Stimulated activated effector memory CD8-positive, alpha-beta T cell treated with anti-CD3 and anti-CD28 coated beads, Interleukin-12 subunit alpha, Interleukin-12 subunit beta, amount 100 ng/mL, for 72 hours (primary cell): ENCODE data around the gene FAT4.

ENCODE experiments used
- ATAC-seq: fragments of 150-1000 bp; cut with Tn5 transposase; 2 replicates; pipeline ENCODE4 v1.10.0; 2021
- DNase-seq, 2 donors: peaks; one replicate each; pipeline ENCODE4 v3.0.0; 2021 to 2022; ENCODE audit warnings: low spot score in 2 of 2
- H3K27ac Mint-ChIP-seq: one replicate; pipeline ENCODE4 v1.8.0; 2022; ENCODE audit warnings: mild to moderate bottlenecking, mixed read lengths
- H3K36me3 Mint-ChIP-seq: one replicate; pipeline ENCODE4 v1.8.0; 2022; ENCODE audit warnings: mild to moderate bottlenecking, mixed read lengths
- H3K4me1 Mint-ChIP-seq: one replicate; pipeline ENCODE4 v1.8.0; 2022; ENCODE audit warnings: mixed read lengths
- H3K4me3 Mint-ChIP-seq: one replicate; pipeline ENCODE4 v1.8.0; 2022; ENCODE audit warnings: mild to moderate bottlenecking, mixed read lengths
- H3K9me3 Mint-ChIP-seq: one replicate; pipeline ENCODE4 v1.8.0; 2022; ENCODE audit warnings: mixed read lengths

The FAT4 gene

DNA sequence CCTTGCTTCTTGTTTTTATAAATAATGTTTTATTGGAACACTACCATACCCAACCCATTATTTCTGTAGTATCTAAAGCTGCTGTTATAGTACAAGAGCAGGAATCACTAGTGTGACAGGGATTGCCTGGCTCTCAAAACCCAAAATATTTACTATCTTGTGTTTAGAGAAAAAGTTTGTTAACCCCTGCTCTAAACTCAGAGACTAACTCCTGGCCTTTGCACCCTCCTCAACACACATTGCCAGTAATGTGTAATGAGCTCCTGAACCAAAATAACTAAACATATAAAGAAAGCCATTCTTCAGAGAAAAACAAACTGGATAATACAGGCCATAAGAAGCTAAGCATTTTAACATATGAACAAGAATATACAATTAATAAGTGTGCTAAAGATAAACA lies 8.2 kb upstream of the FAT4 start:
- Mint-ChIP-seq H3K4me1 (no peaks in the 10 kb centered on the region), H3K9me3 (no peaks in the 10 kb centered on the region), H3K27ac (no peak overlapping the region), H3K4me3 (no peak overlapping the region), H3K36me3 (no peaks in the 10 kb centered on the region)
- DNase-seq (no peak), ATAC-seq (no peak)

DNA sequence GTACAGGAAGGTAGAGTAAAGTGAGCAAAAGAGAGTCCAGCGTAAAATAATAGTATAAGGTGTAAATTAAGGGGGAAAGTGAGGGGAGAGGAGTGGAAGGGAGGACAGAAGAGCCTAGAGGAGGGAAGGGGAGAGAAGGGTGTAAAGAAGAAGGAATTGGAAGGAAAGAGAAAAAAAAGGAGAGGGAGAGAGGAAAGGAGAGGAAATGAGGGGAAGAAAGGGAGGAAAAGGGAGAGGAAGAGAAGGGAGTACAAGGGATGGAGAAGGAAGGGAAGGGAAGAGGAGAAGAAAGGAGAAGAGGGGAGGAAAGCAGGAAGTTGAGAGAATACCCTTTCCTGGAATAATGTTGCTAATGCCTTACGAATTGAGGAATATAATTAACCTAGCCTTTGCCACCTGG lies 3.3 kb upstream of the FAT4 start:
- Mint-ChIP-seq H3K4me1 (peaks cover 23% of the 10 kb centered on the region), H3K36me3 (no peaks in the 10 kb centered on the region), H3K4me3 (no peak overlapping the region), H3K27ac (no peak overlapping the region), H3K9me3 (no peaks in the 10 kb centered on the region)
- ATAC-seq, result no peak
- no peak for DNase-seq

DNA sequence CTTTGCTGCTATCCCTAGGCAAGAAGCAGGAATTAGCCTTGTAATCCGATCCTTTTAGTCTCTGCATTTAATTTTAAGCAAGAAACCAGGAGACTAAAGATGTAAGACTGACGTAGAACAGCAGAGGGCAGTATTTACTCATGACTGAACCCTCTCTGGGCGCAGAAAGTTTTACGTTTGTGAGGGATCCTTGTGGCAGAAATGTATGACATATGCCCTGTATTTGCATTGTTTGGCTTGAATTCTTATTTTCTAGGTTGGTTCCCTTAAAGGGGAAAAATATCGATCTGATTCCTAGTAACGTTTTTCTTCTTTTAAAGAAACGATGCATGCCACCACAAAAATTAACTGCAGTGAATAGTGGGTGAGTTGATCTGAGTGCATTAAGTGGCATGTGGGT lies 1.3 kb upstream of the FAT4 start:
- Mint-ChIP-seq H3K9me3 (no peaks in the 10 kb centered on the region), H3K4me1 (peaks cover 28% of the 10 kb centered on the region), H3K27ac (no peak overlapping the region), H3K4me3 (no peak overlapping the region), H3K36me3 (no peaks in the 10 kb centered on the region)
- ATAC-seq, result no peak
- no peak for DNase-seq

DNA sequence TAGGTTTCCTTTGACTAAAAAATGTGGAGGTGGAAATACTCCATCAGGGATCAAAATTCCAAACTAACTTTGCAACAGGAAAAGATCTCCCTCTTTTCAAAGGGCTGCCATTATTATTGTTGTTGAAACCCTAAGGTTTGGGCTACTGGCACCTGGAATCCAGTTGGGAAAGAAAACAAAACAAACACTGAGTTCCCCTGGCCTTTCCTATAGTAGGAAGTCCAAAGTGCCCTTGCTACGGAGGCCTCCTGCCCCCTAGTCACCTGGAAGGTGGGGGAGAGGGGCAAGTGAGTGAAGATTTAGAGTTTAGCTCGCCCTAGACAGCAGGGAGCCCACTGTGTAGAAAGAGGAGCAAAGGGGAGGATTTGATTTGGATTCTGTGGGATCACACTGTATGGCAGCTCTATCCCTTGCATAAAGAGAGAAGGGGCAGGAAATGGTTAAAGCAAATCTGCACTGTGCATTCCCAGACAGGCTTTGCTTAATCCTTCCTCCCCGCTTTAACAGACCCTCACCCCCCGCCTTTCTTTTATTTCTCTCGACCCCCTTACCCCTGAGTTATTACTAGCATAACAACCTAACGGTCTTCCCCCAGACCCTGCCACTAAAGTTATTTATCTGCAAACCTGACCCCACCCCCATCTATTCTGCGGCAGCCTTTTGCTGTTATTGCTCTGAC lies 627 bp upstream of the FAT4 start:
- no peak for DNase-seq
- Mint-ChIP-seq H3K27ac (no peak overlapping the region), H3K4me1 (peaks cover 28% of the 10 kb centered on the region), H3K4me3 (peak overlapping the region; percentile 73), H3K36me3 (no peaks in the 10 kb centered on the region), H3K9me3 (no peaks in the 10 kb centered on the region)
- ATAC-seq, result no peak

DNA sequence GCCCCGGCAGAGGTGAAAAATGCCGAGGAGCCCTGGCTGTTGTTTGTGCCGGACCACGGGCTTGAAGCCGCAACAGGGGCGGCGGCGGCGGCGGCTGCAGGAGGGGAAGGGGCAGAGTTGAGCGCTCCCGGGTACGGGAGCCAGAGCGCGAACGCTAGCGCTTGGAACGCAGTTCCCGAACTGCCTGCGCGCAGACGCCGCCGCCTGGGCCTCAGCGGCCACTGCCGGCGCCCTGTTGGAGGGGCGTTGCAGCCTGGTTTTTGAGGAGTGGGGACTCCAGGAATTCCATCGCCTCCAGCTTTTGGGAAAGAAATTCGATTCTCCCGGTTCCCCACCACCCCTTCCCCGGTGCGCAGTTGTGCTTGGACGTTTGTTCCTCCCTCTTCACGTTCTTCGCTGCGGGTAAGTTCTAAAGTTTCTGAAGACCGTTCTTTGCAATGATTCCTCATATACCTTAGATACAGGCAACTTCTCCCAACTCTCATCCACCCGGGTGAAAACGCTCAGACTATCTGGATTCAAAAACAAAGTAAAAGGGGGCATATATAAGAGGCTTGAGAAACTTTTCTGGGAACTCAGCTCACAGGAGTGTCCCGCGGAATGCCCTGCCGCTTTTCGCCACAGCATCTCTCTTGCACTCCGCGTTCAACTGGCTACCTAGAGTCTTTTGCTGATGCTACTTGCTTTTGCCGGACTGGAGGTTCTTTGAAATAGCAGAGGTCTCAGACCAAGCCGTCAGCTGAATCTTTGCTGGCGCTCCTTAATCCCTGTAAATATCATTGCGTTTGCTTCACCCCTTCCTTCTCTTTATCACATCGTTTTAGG lies 1.0 kb downstream of the FAT4 start:
- H3K36me3 Mint-ChIP-seq, result no peaks in the 10 kb centered on the region
- DNase-seq, result peak in 1 of 2 donors; percentile 50
- peak; percentile 36 for ATAC-seq
- H3K27ac Mint-ChIP-seq, result no peak overlapping the region
- H3K4me1 Mint-ChIP-seq, result peaks cover 28% of the 10 kb centered on the region
- no peaks in the 10 kb centered on the region for H3K9me3 Mint-ChIP-seq
- H3K4me3 Mint-ChIP-seq, result peak overlapping the region; percentile 73

DNA sequence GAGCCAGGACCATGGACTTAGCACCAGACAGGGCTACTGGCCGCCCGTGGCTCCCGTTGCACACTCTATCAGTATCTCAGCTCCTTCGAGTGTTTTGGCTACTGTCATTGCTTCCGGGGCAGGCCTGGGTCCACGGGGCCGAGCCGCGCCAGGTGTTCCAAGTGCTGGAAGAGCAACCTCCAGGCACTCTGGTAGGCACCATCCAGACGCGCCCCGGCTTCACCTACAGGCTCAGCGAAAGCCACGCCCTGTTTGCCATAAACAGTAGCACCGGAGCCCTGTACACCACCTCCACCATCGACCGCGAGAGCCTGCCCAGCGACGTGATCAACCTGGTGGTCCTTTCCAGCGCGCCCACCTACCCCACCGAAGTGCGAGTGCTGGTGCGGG lies 1.6 kb downstream of the FAT4 start:
- Mint-ChIP-seq H3K27ac (no peak overlapping the region), H3K4me3 (peak overlapping the region; percentile 73), H3K4me1 (peaks cover 28% of the 10 kb centered on the region), H3K9me3 (no peaks in the 10 kb centered on the region), H3K36me3 (no peaks in the 10 kb centered on the region)
- no peak for DNase-seq
- ATAC-seq, result peak; percentile 27

DNA sequence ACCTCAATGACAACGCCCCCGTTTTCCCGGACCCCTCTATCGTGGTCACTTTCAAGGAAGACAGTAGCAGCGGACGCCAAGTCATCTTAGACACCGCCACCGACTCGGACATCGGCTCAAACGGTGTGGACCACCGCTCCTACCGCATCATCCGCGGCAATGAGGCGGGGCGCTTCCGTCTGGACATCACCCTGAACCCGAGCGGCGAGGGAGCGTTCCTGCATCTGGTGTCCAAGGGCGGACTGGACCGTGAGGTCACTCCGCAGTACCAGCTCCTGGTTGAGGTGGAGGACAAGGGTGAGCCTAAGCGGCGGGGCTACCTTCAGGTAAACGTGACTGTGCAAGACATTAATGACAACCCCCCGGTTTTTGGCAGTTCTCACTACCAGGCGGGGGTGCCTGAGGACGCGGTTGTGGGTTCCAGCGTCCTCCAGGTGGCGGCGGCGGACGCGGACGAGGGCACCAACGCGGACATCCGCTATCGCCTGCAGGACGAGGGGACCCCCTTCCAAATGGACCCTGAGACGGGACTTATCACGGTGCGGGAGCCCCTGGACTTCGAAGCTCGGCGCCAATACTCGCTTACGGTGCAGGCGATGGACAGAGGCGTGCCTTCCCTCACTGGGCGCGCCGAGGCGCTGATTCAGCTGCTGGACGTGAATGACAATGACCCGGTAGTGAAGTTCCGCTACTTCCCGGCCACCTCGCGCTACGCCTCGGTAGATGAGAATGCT lies 2.2 kb downstream of the FAT4 start:
- DNase-seq (no peak), ATAC-seq (no peak)
- H3K4me3 Mint-ChIP-seq, result peak overlapping the region; percentile 73
- no peaks in the 10 kb centered on the region for H3K36me3 Mint-ChIP-seq
- no peak overlapping the region for H3K27ac Mint-ChIP-seq
- H3K4me1 Mint-ChIP-seq, result peaks cover 28% of the 10 kb centered on the region
- no peaks in the 10 kb centered on the region for H3K9me3 Mint-ChIP-seq

DNA sequence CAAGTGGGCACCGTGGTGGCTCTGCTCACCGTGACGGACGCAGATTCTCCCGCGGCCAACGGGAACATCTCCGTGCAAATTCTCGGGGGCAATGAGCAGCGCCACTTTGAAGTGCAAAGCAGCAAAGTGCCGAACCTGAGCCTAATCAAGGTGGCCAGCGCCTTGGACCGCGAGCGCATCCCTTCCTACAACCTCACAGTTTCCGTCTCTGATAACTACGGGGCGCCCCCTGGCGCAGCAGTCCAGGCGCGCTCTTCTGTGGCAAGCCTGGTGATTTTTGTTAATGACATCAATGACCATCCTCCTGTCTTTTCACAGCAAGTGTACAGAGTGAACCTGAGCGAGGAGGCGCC lies 2.7 kb downstream of the FAT4 start:
- peaks cover 28% of the 10 kb centered on the region for H3K4me1 Mint-ChIP-seq
- peak overlapping the region; percentile 73 for H3K4me3 Mint-ChIP-seq
- no peak for DNase-seq

DNA sequence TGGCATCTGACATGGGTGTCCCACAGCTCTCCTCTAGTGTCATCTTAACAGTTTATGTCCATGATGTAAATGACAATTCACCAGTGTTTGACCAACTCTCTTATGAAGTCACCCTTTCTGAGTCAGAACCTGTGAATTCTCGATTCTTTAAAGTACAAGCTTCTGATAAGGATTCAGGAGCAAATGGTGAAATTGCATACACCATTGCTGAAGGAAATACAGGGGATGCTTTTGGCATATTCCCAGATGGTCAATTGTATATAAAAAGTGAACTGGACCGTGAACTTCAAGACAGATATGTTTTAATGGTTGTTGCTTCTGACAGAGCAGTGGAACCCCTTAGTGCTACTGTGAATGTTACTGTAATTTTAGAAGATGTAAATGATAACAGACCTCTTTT lies 4.6 kb downstream of the FAT4 start:
- Mint-ChIP-seq H3K4me3 (no peak overlapping the region), H3K9me3 (peaks cover 2% of the 10 kb centered on the region), H3K27ac (no peak overlapping the region), H3K36me3 (no peaks in the 10 kb centered on the region), H3K4me1 (peaks cover 24% of the 10 kb centered on the region)
- ATAC-seq (no peak), DNase-seq (no peak)

More for the DNA sequence above, 2.7 kb downstream of the FAT4 start:
- Mint-ChIP-seq H3K36me3 (no peaks in the 10 kb centered on the region), H3K9me3 (no peaks in the 10 kb centered on the region), H3K27ac (no peak overlapping the region)
- ATAC-seq, result no peak

DNA sequence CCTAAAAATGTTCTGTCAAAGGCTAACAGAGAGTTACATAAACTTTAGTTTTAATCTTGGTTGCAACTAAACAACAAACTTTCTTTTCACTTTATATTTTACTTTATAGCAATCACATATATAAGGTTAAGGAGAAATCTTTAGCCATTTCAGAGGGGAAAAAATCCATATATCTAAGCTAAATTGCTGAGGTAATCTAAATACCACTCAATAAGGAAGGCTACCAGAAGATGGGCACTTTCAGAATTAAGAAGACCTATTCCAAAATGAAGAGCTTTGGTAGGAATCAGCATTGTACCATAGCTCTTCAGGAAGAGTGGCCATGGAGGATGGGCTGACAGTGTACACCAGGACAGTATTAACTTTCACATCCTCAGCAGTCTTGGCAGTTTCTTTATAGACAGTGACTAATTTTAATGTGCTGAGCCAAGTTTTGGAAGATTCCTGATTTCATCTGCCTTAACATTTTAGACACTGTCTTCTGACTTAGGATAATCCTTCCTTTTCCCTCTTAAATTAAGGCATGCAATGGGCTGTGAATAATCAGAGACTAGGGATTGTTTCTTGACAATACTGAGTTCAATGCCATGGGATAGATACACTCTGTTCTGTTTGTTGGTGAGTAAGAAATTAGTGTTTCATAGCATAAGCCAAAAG lies 7.1 kb downstream of the FAT4 start:
- Mint-ChIP-seq H3K4me3 (no peak overlapping the region), H3K36me3 (no peaks in the 10 kb centered on the region), H3K27ac (no peak overlapping the region), H3K4me1 (peaks cover 2% of the 10 kb centered on the region), H3K9me3 (peaks cover 2% of the 10 kb centered on the region)
- no peak for ATAC-seq
- no peak for DNase-seq

DNA sequence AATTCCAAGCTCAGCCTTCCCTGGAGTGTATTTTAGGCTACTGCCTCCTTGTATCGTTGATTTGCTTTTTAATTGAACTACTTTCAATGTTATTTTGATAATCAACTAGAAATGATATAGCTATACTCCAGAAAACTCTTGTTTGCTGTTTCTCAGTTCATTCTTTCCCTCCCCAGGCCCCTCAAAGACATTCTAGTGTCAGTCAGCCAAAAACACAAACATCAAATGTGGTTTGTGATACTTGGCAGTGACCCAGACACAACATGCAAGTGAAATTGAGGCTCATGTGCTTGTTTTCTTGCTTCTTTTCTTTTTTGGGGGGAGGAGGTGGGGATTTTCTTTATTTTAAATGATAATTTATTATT lies 7.6 kb downstream of the FAT4 start:
- Mint-ChIP-seq H3K36me3 (no peaks in the 10 kb centered on the region), H3K4me1 (no peaks in the 10 kb centered on the region), H3K27ac (no peak overlapping the region), H3K4me3 (no peak overlapping the region), H3K9me3 (peaks cover 5% of the 10 kb centered on the region)
- DNase-seq, result no peak
- no peak for ATAC-seq

DNA sequence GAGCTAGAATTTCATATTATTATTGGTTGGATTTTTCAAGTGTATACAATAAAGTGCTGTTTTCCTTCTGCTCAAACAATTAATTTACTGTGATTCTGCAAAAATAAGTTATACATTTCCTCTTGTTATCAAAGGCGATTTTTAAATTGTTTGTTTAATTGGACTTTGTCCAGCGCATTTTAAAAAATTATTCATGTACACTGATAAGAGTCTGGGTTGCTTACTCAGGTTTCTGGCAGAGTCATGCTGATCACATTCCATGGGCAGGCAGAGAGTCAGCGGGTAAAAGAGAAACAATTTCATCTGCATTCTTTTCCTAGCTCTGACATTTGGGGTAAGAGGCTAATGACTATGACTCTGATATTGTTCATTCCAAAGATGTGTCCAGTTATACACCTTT lies 8.9 kb downstream of the FAT4 start:
- no peaks in the 10 kb centered on the region for H3K4me1 Mint-ChIP-seq
- DNase-seq (no peak), ATAC-seq (no peak)
- no peaks in the 10 kb centered on the region for H3K36me3 Mint-ChIP-seq
- peaks cover 5% of the 10 kb centered on the region for H3K9me3 Mint-ChIP-seq
- no peak overlapping the region for H3K27ac Mint-ChIP-seq
- H3K4me3 Mint-ChIP-seq, result no peak overlapping the region

DNA sequence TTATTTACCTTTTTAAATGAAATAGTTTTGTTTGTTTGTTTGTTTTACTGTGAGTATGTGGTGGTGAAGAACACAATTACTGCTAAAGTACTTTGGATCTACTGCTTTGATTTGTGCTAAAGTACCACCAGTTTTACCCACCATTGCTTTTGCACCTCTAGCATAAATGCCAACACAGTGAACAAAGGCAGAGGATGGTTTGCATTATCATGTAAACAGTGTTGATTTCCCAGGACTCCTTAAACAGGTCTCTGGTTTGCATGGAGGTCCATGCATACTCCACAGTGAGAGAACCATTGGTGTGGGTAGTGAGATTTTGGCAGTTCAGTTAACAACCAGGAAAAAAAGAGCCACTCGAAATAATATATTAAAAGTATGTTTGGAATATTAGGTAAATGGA lies 11.0 kb downstream of the FAT4 start:
- DNase-seq (no peak), ATAC-seq (no peak)
- Mint-ChIP-seq H3K27ac (no peak overlapping the region), H3K36me3 (no peaks in the 10 kb centered on the region), H3K9me3 (peaks cover 5% of the 10 kb centered on the region), H3K4me3 (no peak overlapping the region), H3K4me1 (no peaks in the 10 kb centered on the region)

DNA sequence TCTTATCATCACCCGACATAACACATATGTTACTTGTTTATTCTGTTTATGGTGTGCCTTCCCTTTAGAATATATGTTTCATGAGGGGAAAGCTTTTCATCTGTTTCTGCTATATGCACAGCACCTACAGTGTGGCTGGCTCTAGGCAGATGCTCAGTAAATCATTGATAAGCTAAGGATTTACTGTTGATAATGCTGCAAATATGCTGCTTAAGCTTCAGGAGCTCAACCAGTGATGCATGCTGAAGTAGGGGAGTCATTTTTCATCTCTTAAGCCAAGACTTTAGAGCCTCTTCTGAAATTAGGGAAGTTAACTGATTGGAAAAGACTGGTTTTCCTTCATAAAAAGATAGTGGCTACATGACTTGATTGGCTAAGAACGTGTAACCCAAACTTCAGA lies 16.4 kb downstream of the FAT4 start:
- Mint-ChIP-seq H3K4me1 (no peaks in the 10 kb centered on the region), H3K36me3 (no peaks in the 10 kb centered on the region), H3K9me3 (peaks cover 7% of the 10 kb centered on the region), H3K27ac (no peak overlapping the region), H3K4me3 (no peak overlapping the region)
- no peak for ATAC-seq
- DNase-seq, result no peak

DNA sequence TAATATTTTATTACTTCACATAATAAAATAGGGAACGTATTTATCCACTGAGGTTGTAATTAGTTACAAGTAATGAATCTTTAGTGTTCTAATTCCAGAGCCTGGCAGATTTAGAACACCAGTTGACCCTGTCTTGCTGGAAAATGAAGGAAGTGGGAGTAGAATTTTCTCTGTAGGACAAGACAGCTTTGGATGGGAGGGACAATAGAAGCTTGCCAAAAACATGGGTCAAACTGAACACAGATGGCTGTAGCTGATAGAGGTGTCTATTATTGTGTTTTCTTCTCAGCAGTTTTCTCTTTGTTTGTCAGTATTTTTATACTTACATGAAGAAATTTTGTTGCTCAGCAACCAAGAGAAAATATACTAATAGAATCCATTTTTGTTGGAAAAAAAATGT lies 20.2 kb downstream of the FAT4 start:
- peaks cover 7% of the 10 kb centered on the region for H3K9me3 Mint-ChIP-seq
- no peaks in the 10 kb centered on the region for H3K36me3 Mint-ChIP-seq
- ATAC-seq (no peak), DNase-seq (no peak)
- H3K4me1 Mint-ChIP-seq, result no peaks in the 10 kb centered on the region
- no peak overlapping the region for H3K27ac Mint-ChIP-seq
- H3K4me3 Mint-ChIP-seq, result no peak overlapping the region
